Breast epithelium (tissue), 4 donors: Measurements from ENCODE around the gene DPP3. TPM values are rescaled to one million over a fixed set of nuclear protein-coding genes. Genes with fewer than 3 reads are reported as not detected.

Experiments used
- DNase-seq, 2 donors: peaks; one replicate each; pipeline ENCODE4 v3.0.0-alpha.2; 2019; ENCODE audit warnings: low spot score in 2 of 2
- H3K27ac ChIP-seq, 2 donors: fragments of 200-600 bp; sonication (generic) in 1 of 2; one replicate each; pipeline ENCODE4 v1.5.1; 2016 to 2019; ENCODE audit warnings: mild to moderate bottlenecking in 1 of 2
- H3K27me3 ChIP-seq, 2 donors: fragments of 200-600 bp; sonication (generic) in 1 of 2; one replicate each; pipeline versions ENCODE4 v1.5.1 to v1.6.0; 2017 to 2019; ENCODE audit warnings: control low read depth in 1 of 2, mild to moderate bottlenecking in 1 of 2
- H3K36me3 ChIP-seq: fragments of 200-600 bp; one replicate; pipeline ENCODE4 v1.5.1; 2019
- H3K4me1 ChIP-seq, 2 donors: fragments of 200-600 bp; sonication (generic); one replicate each; pipeline ENCODE4 v1.5.1; 2016 to 2019; ENCODE audit warnings: control low read depth in 1 of 2
- H3K4me3 ChIP-seq, 3 donors: fragments of 200-600 bp; sonication (generic); 1 replicate in 2 of 3; 2 replicates in 1 of 3; pipeline ENCODE4 v1.5.1; 2016 to 2019; ENCODE audit warnings: mild to moderate bottlenecking in 3 of 3, moderate library complexity in 2 of 3
- H3K9me3 ChIP-seq, 2 donors: fragments of 200-600 bp; sonication (generic) in 1 of 2; one replicate each; pipeline ENCODE4 v1.5.1; 2016 to 2019; ENCODE audit warnings: control low read depth in 1 of 2
- POLR2A ChIP-seq: fragments of 450-650 bp; IDR thresholded peaks from one replicate; pipeline ENCODE4 v1.6.1; 2016; ENCODE audit warnings: antibody characterized with exemption, mild to moderate bottlenecking, moderate library complexity
- POLR2AphosphoS5 ChIP-seq, 3 donors: sonication (generic); formaldehyde crosslinking; IDR thresholded peaks; one replicate each; pipeline ENCODE4 v1.6.1; 2017; ENCODE audit warnings: antibody characterized with exemption in 3 of 3
- intact Hi-C: fragments of 100-400 bp; cut with DNase I; formaldehyde crosslinking; loops from one replicate; pipeline ENCODE4 v1.15.1; 2023; ENCODE audit warnings: low total_unique reads
- total RNA-seq, 3 donors: library from RNA; depleted of rRNA; stranded (reverse); fragments of >200 nt; gene quantifications; one replicate each; pipeline ENCODE4 v1.1.0, GENCODE V29; 2016
- TF ChIP-seq, protein P1 (sequence below), 3 donors: fragments of 450-650 bp; IDR thresholded peaks; one replicate each; pipeline ENCODE4 v1.5.1; 2016 to 2017; ENCODE audit warnings: antibody characterized with exemption in 3 of 3, mild to moderate bottlenecking in 3 of 3, moderate library complexity in 3 of 3

The DPP3 gene
- total RNA-seq, 3 donors from 2014 or later, result 16.5 to 24.3 (median 16.7) TPM

DNA sequence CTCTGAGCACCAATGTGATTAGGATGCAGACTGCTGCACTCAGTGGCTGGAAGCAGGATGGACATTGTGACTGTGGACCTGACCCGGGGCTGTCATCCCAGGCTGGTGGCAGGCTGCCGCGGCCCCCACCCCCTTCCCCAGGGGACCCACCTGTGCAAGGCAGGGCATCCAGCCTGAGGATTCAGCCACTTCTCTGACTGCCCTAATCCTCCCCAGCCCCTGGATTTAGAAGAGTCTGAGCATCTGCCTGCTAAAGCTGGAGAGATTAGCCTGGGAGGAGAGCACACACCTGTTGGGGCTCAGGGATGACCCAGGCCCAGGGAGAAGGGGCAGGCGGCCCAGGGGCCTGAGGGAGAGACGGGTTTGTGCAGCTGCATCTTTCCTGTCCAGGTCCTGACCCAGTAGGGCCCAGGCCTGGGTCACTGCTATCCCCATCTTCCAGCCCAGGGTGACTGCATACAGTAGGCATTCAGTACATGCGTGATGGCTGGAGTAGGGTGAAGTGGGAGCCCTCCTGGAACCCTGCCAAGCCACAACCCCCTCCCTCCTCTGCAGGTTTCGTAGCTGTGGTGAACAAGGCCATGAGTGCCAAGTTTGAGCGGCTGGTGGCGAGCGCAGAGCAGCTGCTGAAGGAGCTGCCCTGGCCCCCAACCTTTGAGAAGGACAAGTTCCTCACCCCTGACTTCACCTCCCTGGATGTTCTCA, 12.1 kb downstream of the DPP3 start:
- no peaks in the 10 kb centered on the region for H3K36me3 ChIP-seq
- no peak overlapping the region for H3K4me3 ChIP-seq
- intact Hi-C loops, result loop anchor here (5.0 kb wide), 1 partner anchor 100 kb away; no protein-coding TSS in a partner anchor
- H3K27me3 ChIP-seq, result no peaks in the 10 kb centered on the region
- H3K4me1 ChIP-seq, result no peaks in the 10 kb centered on the region
- no peak overlapping the region for H3K27ac ChIP-seq
- no peaks in the 10 kb centered on the region for H3K9me3 ChIP-seq
- DNase-seq, result no peak
- TF ChIP-seq POLR2AphosphoS5 (IDR thresholded peaks at IDR 0.05), result no peak
- no peak for TF ChIP-seq POLR2A
- TF ChIP-seq, protein P1, sequence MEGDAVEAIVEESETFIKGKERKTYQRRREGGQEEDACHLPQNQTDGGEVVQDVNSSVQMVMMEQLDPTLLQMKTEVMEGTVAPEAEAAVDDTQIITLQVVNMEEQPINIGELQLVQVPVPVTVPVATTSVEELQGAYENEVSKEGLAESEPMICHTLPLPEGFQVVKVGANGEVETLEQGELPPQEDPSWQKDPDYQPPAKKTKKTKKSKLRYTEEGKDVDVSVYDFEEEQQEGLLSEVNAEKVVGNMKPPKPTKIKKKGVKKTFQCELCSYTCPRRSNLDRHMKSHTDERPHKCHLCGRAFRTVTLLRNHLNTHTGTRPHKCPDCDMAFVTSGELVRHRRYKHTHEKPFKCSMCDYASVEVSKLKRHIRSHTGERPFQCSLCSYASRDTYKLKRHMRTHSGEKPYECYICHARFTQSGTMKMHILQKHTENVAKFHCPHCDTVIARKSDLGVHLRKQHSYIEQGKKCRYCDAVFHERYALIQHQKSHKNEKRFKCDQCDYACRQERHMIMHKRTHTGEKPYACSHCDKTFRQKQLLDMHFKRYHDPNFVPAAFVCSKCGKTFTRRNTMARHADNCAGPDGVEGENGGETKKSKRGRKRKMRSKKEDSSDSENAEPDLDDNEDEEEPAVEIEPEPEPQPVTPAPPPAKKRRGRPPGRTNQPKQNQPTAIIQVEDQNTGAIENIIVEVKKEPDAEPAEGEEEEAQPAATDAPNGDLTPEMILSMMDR (IDR thresholded peaks at IDR 0.05), result no peak

DNA sequence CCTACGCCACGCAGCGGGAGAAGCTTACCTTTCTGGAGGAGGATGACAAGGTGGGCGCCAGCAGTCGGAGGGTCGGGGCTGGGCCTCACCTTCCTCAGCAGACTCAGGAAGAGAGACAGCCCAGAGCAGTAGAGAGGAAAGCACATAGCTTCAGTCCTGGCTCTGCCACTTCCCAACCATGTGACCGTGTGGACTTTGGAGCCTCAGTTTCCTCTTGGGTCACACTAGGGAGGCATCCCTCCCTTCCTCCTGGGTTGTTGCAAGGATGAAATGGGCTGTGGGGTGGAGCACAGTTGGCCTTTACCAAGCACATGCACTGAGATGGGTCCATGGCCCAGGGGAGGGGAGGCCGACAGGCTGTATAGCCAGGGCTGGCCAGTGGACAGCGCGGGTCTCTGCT, 12.9 kb downstream of the DPP3 start:
- Histone ChIP-seq H3K4me1 (no peaks in the 10 kb centered on the region), H3K36me3 (no peaks in the 10 kb centered on the region), H3K27me3 (no peaks in the 10 kb centered on the region), H3K9me3 (no peaks in the 10 kb centered on the region), H3K4me3 (no peak overlapping the region), H3K27ac (no peak overlapping the region)
- intact Hi-C loops, result loop anchor here (5.0 kb wide), 1 partner anchor 101 kb away; no protein-coding TSS in a partner anchor
- no peak for DNase-seq
- TF ChIP-seq POLR2AphosphoS5 (IDR thresholded peaks at IDR 0.05) (no peak), POLR2A (no peak)
- TF ChIP-seq, protein P1 (IDR thresholded peaks at IDR 0.05), result no peak

DNA sequence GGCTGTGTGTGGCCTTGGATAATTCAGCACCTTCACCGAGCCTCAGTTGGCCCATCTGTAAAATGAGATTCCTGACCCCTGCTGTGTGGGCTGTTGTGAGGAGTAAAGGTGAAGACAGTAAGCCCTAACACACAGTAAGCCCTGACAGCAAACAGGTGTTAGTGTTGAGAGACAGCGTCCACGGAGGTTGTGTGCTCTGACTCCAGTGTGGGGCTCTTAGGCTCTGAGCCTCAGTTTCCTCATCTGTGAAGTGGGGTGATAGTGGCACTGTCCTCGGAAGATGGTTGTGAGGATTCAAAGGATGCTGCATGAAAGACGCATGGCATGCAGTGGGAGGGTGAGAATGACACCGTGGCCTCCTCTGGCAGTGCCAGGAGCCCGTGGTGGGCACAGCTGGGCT, 14.2 kb downstream of the DPP3 start:
- H3K4me1 ChIP-seq, result no peaks in the 10 kb centered on the region
- no peak for DNase-seq
- H3K27ac ChIP-seq, result no peak overlapping the region
- H3K27me3 ChIP-seq, result no peaks in the 10 kb centered on the region
- H3K36me3 ChIP-seq, result no peaks in the 10 kb centered on the region
- intact Hi-C loops, result loop anchor here (5.0 kb wide), 1 partner anchor 102 kb away; no protein-coding TSS in a partner anchor
- H3K9me3 ChIP-seq, result no peaks in the 10 kb centered on the region
- TF ChIP-seq POLR2A, result no peak
- TF ChIP-seq, protein P1 (IDR thresholded peaks at IDR 0.05), result no peak
- H3K4me3 ChIP-seq, result no peak overlapping the region

DNA sequence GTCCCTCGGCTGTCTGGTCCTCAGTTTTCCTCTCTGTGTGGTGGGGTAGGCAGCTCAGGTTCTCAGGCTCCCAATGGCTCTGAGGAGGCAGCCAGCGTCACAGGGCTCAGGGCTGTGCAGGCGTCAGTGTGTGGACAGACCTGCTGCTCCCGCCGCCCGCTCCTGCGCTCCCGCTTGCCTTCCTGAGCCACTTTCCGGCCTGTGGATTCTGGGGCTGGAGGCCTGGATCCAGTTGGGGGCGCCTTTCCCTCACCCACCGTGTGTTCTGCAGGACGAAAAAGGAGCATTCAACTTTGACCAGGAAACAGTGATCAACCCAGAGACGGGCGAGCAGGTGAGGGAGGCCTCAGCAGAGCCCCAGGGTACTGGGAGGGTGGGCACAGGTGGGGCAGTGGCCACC, 14.7 kb downstream of the DPP3 start:
- no peaks in the 10 kb centered on the region for H3K9me3 ChIP-seq
- no peak overlapping the region for H3K4me3 ChIP-seq
- DNase-seq, result no peak
- intact Hi-C loops, result loop anchor here (5.0 kb wide), 1 partner anchor 103 kb away; no protein-coding TSS in a partner anchor
- H3K27ac ChIP-seq, result no peak overlapping the region
- H3K36me3 ChIP-seq, result no peaks in the 10 kb centered on the region
- no peaks in the 10 kb centered on the region for H3K27me3 ChIP-seq
- no peaks in the 10 kb centered on the region for H3K4me1 ChIP-seq
- TF ChIP-seq, protein P1 (IDR thresholded peaks at IDR 0.05), result no peak
- TF ChIP-seq POLR2AphosphoS5 (IDR thresholded peaks at IDR 0.05), result no peak
- no peak for TF ChIP-seq POLR2A

DNA sequence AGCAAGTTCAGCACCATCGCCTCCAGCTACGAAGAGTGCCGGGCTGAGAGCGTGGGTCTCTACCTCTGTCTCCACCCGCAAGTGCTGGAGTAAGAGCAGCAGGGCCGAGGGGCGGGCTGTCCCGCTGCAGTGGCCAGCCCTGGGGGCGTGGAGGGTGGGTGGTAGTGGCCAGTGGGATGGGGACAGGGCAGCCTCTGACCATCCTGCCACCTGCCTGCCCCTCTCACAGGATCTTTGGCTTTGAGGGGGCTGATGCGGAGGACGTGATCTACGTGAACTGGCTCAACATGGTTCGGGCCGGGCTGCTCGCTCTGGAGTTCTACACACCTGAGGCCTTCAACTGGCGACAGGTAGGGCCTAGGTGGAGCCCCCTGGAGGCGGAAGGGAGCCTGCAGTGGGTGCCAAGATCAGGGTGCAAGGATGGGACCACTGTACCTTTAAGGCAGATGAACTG, 15.2 kb downstream of the DPP3 start:
- no peak for TF ChIP-seq POLR2AphosphoS5 (IDR thresholded peaks at IDR 0.05)
- TF ChIP-seq, protein P1 (IDR thresholded peaks at IDR 0.05), result no peak
- no peak for TF ChIP-seq POLR2A
- intact Hi-C loops, result no loop called here
- H3K27me3 ChIP-seq, result no peaks in the 10 kb centered on the region
- H3K27ac ChIP-seq, result no peak overlapping the region
- H3K36me3 ChIP-seq, result no peaks in the 10 kb centered on the region
- H3K4me3 ChIP-seq, result no peak overlapping the region
- H3K4me1 ChIP-seq, result no peaks in the 10 kb centered on the region
- no peak for DNase-seq
- H3K9me3 ChIP-seq, result no peaks in the 10 kb centered on the region
